ENCODE results near the gene VGLL4. TPM values are rescaled to one million over a fixed set of nuclear protein-coding genes. Genes with fewer than 3 reads are reported as not detected.

The VGLL4 gene
- total RNA-seq, 2 donors from 2014 or later, result 28.6 to 36.1 TPM

DNA sequence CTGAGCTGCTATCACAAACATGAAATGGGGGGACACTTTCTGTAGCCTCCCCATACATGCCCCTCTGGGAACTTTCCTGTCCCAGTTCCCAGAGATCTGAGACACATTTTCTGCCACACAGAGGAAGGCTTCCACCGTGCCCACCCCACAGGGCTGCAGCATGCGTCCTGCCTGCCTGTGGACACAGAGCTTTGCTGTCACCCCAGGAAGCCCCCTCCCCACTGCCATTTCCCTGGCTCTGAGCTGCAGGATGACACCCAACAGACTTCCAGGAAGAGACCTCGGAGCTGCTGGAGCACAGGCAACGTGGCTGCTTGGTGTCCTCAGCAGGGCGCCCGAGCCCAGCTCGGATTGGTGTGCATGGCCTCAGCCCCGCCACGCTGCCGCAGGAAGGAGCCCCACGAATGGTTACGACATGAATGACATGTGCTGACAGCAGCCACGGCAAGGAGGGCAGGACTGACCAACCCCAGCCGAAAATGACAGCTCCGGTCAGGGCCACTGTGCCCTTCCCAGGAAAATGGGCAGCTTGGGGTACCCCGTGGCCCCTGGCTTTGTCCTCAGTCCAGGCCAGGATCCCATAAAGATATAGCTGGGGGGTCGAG is 81.3 kb downstream of the VGLL4 start:
- DNase-seq, result no peak
- intact Hi-C loops (cut with DNase I), result loop anchor here in 1 of 2 donors (5.0 to 10.0 kb wide), 2 partner anchors 50 to 82 kb away; partner anchors contain the start of gene VGLL4
- no peak for ATAC-seq

DNA sequence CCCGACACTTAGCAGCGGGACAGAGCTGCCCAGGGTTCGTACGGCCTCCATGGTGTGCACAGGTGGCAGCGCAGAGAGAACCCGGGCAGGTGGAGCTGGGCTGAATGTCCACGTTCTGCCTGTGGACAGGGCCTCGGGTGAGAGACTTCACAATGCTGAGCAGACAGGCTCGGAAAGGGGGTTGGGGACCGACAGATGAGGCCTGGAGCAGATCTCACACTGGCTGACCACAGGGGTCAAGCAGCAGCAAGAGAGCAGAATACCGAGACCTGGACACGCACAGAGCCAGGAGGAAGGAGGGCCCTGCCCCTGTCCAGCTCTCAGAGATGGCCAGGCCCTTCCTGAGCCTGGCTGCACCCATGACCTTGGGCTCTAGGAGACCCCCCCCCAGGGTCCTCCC is 83.0 kb downstream of the VGLL4 start:
- peak in 1 of 2 donors; percentile 2 for ATAC-seq
- intact Hi-C loops (cut with DNase I), result loop anchor here in 1 of 2 donors (5.0 to 10.0 kb wide), 2 partner anchors 48 to 84 kb away; partner anchors contain the start of gene VGLL4
- DNase-seq, result no peak

DNA sequence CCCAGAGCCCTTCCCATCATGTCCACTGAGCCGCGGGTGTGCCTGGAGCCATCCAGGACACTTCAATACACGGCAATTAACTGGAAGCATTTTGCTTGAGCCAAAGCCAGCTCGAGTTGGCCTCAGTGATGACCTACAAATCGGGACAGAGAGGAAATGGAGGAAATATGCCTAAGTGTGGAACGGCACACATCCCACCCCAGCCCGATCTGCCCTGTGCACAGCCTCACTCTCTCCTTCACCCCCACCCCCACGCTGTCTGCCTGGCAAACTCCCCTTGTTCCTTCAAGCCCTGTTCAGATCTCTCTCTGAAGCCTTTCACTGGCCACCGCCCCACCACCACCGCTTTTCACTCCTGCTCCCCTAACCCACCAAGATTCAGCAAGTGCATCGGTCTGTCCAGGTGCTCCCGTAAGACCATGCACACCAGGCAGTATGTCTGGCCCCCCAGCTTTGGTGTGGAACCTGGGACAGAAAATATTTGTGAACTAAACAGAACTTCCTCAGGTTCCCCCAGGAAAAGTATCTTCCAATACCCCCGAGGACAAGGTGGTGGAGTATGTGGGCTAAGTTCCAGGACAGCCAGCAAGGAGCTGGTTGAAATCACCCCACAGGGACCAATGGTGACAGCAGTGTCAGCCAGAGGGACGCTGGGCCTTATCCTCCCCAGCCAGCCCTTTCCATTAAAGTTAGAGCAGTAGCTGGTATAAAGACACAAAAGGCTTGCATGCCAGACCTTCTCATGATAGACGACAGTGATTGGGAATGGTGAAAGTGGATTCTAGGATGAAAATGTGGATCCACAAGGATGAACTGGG is 83.7 kb downstream of the VGLL4 start:
- intact Hi-C loops (cut with DNase I), result loop anchor here in 1 of 2 donors (5.0 to 10.0 kb wide), 2 partner anchors 48 to 85 kb away; partner anchors contain the start of gene VGLL4
- no peak for DNase-seq
- peak; percentile 6 to 72 for ATAC-seq

DNA sequence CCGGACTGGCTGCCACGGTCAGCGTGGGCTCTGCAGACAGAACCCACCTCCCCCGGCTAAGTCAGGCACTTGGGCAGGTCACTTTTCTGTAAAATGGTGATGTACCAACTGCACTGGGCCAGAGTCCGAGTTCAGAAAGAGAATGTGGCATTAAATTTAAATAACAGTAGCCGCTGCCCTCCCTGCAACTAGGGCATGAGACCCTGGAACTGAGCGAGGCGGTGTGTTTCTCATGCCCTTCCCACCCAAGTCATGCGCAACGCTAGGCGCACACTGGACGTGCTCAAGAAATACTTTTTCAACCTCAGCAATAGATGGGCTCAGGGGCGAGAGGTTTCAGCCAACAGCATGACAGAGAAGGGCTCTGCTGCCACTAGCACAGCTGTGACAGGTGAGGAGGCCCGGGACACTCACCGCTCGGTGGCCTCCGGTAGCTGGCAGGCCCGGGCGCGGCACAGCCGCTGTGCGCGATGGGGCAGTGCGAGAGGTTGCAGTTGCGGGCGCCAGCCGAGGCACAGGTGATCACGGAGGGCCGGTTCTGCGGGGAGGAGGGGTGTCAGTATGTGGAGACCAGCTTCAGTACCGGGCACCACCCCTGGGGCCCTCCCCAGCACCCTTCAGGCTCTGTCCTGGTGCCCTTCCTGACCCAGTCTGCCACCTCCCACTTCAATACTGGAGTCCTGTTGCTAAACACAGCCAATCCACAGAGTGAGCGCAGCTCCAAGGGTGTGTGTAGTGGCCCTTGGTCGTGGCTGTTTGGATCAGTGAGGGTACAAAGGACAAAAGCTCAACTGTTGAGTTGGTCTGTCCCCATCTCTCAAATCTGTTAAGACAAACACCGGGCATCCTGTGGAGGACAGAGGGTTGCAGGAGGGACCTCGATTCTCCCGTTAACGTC is 84.5 kb downstream of the VGLL4 start:
- DNase-seq (no peak), ATAC-seq (peak; percentile 1 to 2)
- intact Hi-C loops (cut with DNase I), result no loop called here

DNA sequence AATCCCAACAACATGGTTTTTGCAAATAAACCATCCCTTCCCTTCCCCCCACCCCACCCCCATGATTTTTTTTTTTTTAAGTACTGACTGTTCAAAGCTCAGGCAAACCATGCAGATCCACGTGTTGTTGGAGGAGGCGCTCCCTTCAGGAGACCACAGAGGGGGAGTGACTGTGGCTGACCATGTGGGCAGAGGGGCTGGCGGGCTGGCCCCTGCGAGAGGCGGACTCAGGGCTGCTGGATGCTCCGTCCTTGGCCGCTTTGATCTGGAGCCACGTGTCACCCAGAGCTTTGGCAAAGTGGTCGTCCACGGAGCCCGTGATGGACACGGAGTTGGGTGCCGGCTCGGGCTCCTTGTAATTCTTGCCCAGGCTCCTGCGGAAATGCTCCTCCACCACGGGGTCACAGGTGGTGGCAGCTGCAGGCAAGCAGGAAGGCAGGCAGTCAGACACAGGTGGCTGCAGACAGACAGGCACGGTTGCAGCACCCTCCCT is 85.3 kb downstream of the VGLL4 start:
- intact Hi-C loops (cut with DNase I), result no loop called here
- DNase-seq, result no peak
- no peak for ATAC-seq

DNA sequence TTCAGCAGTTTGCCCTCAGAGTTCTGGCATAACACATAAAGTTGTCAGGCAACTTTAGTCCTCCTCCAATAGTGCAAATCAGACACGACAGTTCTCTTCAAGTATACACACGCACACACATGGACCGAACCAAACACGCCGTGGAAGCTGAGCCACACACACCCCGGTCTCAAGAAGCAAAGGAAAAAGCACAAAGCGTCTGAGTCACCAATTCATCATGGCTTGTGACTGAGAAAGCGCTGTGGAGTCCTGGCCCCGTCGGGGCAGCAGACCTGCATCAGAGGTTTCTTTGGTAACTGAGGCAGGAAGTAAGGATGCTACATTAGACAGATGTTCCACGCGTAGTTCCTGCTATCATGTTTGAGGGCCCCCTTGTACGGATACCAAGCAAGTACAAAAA is 85.7 kb downstream of the VGLL4 start:
- DNase-seq (no peak), ATAC-seq (peak in 1 of 2 donors; percentile 15)
- intact Hi-C loops (cut with DNase I), result no loop called here

DNA sequence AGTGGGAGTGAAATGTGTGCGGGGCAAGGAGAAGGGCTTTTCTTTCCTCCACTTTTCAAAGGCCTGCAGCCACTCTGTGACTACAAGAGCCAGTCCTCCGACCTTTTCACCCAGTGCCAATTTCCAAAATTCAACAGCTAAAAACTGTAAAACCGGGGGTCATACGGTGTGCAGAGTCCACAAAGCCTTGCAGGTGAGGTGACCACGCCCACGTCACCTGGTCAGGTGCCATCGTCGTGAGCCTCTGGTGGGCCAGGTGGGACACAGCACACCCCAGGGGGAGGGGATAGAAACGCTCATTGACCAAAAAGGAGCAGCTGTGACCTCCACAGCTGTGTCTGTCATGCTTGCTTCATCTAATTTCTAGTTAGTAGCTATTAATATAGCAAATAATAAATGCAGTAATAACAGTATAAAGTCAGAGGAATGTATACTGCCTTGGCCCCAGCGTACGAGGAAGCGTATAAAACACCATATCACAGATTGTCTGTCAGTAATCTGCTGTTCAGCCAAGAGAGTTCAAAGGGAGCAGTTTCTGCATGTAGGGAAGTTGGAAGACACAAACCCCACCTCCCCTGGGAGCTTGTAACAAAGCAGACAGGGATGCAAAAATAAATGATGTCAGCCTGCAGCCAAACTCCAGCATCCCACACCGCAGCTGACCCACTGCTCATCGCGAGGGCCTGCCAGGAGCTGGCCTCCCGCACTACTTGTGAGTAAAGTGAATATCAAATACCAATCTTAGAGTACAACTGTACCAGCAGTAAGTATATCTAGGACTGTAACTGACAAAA is 86.7 kb downstream of the VGLL4 start:
- DNase-seq (peak; percentile 57), ATAC-seq (peak in 1 of 2 donors; percentile 35)
- intact Hi-C loops (cut with DNase I), result no loop called here

DNA sequence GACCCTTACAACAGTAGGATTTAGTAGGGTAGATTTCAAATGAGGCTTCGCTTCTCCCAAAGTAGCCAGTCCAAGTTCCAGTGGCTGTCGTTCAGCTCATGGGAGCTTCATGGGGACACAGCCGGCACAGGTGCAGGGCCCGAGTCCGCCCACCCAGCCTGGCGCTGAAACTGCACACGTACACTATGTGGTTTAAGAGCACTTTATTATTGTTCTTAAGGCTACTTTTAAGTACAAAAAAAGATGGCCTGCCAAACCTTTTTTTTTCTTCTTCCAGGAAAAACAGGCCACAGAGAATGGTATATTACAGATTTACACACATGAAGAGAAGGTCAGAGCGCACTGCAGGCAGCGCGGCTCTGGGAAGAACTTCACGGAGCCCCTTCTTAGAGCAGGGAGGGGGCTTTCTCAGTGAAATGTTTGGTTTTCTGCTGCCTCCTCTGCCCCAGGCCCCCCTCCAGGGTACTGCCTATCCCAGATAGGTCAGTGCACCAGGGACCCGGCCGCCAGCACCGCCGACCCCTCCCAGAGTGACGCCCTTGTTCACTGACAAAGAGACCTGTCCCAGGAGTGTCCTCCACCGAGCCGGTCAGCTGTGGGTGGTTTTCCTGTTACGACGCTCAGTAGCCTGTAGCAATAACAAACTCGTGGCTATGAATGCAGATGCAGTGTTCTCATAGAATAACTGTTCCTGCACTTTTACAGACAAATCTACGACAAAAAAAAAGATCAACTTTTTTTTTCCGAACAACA is 87.7 kb downstream of the VGLL4 start:
- ATAC-seq, result no peak
- no peak for DNase-seq

DNA sequence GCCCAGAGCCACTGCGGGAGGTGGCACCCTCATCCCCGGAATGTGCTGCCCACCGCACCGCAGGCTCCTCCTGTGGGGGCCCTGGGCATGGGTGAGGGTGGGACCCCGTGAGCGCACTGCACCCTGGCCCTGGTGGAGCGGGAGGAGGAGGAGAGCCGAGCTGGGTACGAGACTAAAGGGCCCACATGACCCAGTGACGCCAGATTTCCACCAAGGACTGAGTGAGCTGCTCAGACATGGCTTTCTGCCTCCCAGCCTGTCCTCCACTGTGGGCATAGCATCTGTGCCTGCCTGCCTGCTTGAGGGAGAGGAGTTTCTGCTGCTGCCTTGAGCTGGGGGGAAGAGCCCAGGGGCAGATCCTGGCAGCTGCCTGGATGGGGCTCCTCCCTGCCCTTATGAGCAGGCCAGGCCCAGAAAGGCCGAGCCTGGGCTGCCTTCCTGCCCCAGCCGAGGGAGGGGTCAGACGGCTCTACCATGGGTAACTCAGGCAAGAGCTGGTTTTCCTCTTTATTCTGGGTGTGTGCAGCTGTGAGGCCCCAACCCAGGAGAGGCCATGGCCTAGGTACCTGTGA is 88.4 kb downstream of the VGLL4 start:
- DNase-seq (no peak), ATAC-seq (peak in 1 of 2 donors; percentile 1)
- intact Hi-C loops (cut with DNase I), result no loop called here

More for the DNA sequence above, 87.7 kb downstream of the VGLL4 start:
- intact Hi-C loops (cut with DNase I), result no loop called here

DNA sequence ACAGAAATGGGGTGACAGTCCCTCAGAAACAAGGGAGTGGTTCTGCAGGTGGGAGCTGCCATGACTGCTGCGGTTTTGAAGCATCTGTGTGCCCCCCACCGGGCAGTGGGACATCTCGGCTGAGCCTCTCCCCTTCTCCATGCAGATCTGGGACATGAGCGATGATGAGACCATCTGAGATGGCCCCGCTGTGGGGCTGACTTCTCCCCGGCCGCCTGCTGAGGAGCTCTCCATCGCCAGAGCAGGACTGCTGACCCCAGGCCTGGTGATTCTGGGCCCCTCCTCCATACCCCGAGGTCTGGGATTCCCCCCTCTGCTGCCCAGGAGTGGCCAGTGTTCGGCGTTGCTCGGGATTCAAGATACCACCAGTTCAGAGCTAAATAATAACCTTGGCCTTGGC is 89.0 kb downstream of the VGLL4 start:
- intact Hi-C loops (cut with DNase I), result no loop called here
- DNase-seq (no peak), ATAC-seq (no peak)

DNA sequence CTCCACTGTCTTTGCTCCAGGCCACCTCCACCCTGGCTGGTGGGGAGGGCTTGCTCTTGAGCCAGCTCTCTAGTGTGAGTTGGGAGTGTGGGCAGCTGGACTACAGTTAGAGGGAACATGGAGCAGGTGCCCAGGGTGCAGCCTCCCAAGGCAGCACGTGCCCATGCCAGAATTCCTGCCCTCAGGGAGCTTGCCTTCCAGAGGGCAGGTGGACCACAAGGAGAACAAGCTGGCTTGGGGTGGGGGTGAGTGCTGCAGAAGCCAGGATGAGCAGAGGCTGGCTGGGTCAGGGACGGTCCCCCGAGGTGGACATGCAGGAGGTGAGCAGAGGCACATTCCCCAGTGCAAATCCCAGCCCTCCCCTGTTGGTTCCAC is 89.5 kb downstream of the VGLL4 start:
- DNase-seq, result no peak
- intact Hi-C loops (cut with DNase I), result no loop called here
- peak in 1 of 2 donors; percentile 39 for ATAC-seq

DNA sequence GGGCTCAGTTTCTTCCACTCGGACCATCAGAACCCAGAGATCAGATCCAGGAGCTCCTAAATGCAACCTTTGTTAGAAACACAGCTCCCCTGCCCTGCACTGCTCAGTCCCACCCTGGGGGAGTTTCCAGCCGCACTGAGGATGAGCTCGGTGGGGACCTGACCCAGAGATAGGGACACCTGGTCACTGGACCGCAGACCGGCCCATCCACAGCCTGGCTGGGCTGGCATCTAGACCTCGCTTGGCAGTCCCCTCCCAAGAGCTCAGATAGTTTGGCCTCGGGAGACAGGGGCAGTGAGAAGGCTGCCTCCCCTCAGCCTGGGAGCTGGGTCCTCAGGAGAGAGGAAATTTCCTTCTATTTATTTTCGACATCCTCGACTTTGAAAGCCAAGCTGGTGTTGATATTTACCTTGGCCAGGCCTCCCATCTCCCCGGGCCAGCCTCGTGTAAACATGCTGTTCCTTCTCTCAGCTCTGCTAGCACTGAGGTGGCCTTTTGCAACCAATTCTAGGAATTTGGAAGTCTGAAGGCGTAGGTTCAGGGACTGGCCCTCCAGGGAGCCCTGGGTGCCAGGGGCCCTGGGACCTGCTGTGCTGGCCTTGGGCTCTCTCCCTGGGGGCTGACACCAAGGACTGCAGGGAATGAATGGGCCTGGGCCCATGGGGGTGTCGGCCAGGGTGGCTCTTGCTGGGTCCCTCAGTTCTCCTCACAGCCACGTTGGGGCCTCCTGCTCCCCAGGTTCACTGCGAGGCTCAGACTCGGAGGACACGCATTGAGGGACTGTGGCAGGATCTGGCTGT is 90.1 kb downstream of the VGLL4 start:
- DNase-seq (peak; percentile 62), ATAC-seq (peak; percentile 10 to 76)
- intact Hi-C loops (cut with DNase I), result no loop called here

DNA sequence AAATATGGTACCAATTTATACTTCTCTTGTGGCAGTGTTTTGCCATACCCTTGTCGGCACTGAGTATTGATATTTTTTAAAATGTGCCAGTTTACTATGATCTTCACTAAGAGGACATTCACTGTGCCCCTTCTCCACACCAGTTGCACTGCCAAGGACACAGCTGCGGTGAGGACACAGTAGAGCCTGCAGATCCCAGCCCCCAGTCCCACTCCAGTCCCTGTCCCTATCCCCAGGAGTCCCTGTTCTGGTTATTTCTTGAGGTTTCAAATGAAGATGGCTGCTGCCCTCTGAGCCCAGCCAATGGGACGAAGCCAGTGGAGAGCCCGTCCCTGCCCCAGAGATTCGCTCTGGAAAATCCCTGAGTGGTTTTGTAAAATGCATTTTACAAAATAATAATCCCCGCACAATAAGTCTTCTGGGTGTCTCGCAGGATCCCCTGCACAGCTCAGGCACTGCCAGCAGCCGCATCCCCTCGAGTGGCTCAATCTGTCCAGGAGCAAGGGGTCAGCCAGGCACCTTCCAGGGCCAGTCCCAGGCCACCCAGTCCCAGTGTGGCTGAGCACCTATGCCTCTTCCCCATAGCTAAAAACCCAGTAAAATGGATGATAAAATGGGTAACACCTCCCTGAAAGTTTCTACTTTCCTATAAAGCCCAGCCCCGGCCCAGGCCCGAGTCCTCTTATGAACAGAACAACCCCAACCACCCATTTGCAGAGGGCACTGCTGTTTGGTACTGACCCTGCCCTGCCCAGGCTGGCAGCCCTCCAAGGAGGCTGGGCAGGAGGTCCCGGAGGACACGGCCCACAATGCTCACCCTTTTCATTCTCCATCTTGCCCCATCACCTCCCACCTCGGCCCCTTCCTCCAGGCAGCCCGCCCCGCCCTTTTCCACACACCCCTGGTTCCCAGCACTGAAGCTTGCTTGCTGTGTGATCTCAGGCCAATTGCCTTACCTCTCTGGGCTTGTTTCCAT is 91.1 kb downstream of the VGLL4 start:
- DNase-seq (no peak), ATAC-seq (no peak)
- intact Hi-C loops (cut with DNase I), result no loop called here

DNA sequence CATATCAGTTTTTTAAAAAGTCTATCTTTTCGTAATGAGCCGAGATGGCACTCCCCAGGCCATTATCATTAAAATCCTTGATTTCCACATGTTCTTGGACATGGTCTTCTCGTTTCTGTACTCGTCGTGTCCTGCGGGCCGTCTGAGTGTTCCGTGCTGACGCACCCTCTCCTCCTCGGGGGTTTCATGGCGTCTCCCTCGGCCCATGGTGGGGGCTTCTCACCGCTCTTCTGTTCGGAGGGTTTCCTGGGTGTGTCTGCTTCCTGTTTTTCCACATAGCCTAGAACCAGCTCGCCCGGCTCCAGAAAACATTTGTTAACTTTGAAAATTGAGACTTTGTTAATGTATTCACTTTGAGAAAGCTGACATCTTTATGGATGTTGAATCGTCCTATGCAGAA is 92.7 kb downstream of the VGLL4 start:
- DNase-seq, result no peak
- no peak for ATAC-seq
- intact Hi-C loops (cut with DNase I), result no loop called here

DNA sequence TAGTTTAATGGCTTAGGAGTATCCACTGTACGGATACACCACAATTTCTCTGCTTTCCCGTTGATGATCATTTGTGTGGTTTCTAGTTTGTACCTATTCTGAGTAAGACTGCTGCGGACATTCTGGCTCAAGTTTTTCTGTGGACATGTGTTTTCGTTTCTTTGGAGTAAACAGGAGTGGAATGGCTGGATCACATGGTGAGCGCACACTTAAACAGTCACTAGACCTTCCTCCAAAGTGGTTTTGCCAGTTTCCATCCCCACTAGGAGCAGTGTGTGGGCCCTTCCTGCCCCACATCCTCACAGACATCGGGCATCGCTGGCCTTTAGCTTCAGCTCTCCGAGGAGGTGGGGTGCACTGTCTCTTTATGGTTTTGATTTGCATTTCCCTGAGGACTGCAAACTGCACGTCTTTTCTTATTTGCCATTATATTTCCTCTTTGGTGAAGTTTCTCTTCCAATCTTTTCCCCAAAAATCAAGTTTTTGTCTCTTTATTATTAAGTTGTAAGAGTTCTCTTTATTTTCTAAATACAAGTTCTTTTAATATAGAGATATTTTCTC is 94.1 kb downstream of the VGLL4 start:
- intact Hi-C loops (cut with DNase I), result no loop called here

More for the DNA sequence above, 94.1 kb downstream of the VGLL4 start:
- ATAC-seq (no peak), DNase-seq (no peak)

Data from left cardiac atrium (tissue), 4 donors.